Pancreas (tissue), 10 donors: ENCODE measurements around the gene DOCK4. TPM values are rescaled to one million over a fixed set of nuclear protein-coding genes. Genes with fewer than 3 reads are reported as not detected.

Source experiments
- ATAC-seq, 4 donors: fragments of 200-7000 bp; cut with Tn5 transposase; one replicate each; pipeline versions ENCODE4 v1.8.0 to v1.9.1; 2020; ENCODE audit warnings: mild to moderate bottlenecking in 4 of 4, moderate library complexity in 4 of 4
- DNase-seq, 6 donors: peaks; one replicate each; pipeline ENCODE4 v3.0.0-alpha.2; 2020
- FAIRE-seq: peaks from 2 replicates; lab custom pipeline; 2012; peaks lifted over from hg19 to GRCh38; lab: Jason Lieb, UNC
- H3K27ac ChIP-seq, 4 donors: fragments of 200-600 bp; sonication (generic); 1 replicate in 3 of 4; 2 replicates in 1 of 4; pipeline versions ENCODE4 v1.5.0 to v1.8.0; 2020
- H3K27me3 ChIP-seq, 4 donors: fragments of 200-600 bp; one replicate each; pipeline ENCODE4 v1.8.0; 2021
- H3K36me3 ChIP-seq, 3 donors: fragments of 200-600 bp; sonication (generic) in 1 of 3; one replicate each; pipeline versions ENCODE4 v1.5.0 to v1.8.0; 2020 to 2021
- H3K4me1 ChIP-seq, 3 donors: fragments of 200-600 bp; one replicate each; pipeline ENCODE4 v1.8.0; 2021
- H3K4me3 ChIP-seq, 4 donors: fragments of 200-600 bp; sonication (generic) in 2 of 4; one replicate each; pipeline versions ENCODE4 v1.5.0 to v1.8.0; 2020 to 2021
- H3K9me3 ChIP-seq, 4 donors: fragments of 200-600 bp; one replicate each; pipeline ENCODE4 v1.8.0; 2021
- WGBS, 2 donors: extraction: QIAGEN DNeasy Blood & Tissue Kit; methylation state at CpG; one replicate each; pipeline ENCODE4 v1.1.7; 2013; 5-methylcytosine and 5-hydroxymethylcytosine counted together
- intact Hi-C, 3 donors: fragments of 100-400 bp; cut with DNase I; formaldehyde crosslinking; loops; one replicate each; pipeline versions ENCODE4 v1.11.1 to v1.14.2; 2022
- polyA plus RNA-seq, 2 donors: library from polyadenylated mRNA; stranded (reverse); fragments of 200-250 nt; gene quantifications; one replicate each; pipeline ENCODE4 v1.2.3, GENCODE V29; 2013
- total RNA-seq, 6 donors: library from RNA; stranded (reverse); fragmentation: NEBNext Ultra II Directional in 4 of 6; extraction: Animal tissue kit (Norgen Biotek cat#: 25700) in 4 of 6; gene quantifications; one replicate each; pipeline versions ENCODE4 v1.2.1 to v1.2.4, GENCODE V29; 2021 to 2023
- TF ChIP-seq, protein P1 (sequence below), 4 donors: fragments of 200-600 bp; sonication (generic) in 3 of 4; IDR thresholded peaks; one replicate each; pipeline versions ENCODE4 v1.5.0 to v1.8.0; 2021; ENCODE audit warnings: antibody characterized with exemption in 4 of 4
- donor health status: healthy with polysubstance abuse.
- donor health status: DM: no; HTN: no; CAD: no; lungs with moderate emphysema.
- donor health status: DM: no; HTN: no; CAD: no.
- donor health status: control.
- donor health status: control.
- donor health status: Bipolar disorder and iron deficiency.
- donor health status: DM: yes; HTN: yes; CAD: no.
- donor health status: DM: no; HTN: no; CAD: no.
- donor health status: DM: no; HTN: no; CAD: no.
- donor health status: DM: yes; HTN: yes; CAD: no.

DOCK4 gene
- total and polyA plus RNA-seq, 8 donors, result 5.4 to 15.5 (median 6.1) TPM

DNA sequence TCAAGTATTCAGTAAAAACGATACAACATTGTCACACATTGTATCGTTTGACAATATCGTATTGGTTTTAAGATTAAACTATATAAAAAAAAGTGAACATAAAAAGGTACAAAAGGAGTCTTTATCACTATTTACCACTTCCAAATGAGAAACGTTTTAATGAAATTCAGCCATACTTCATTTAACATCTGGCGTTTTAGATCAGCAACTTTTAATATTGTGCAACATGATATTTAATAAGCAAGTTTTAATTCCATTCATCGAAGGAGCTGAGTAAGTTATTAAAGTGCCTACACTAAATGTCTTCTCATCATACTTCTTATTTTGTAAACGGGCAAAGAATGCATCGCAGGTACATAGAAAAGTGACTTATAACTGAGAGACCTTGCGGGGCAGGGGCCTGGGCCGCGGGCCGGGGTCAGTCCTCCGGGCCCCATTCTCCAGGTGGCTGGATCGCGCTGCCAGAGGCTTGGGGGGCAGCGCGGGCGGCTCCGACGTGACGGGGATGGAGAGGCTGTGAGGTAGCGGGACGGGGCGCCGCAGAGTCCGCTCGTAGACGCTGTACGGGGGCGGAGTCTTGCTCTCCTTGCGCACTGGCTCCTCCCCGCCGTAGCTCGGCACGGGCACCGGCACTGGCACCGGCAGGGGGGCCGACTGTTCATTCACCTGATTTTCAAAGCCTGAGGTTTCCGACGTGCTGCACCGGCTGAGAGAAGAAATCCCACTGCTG lies 478.1 kb downstream of the DOCK4 start:
- Histone ChIP-seq H3K4me3 (no peak overlapping the region), H3K4me1 (no peaks in the 10 kb centered on the region), H3K36me3 (no peaks in the 10 kb centered on the region), H3K27ac (no peak overlapping the region), H3K27me3 (no peaks in the 10 kb centered on the region), H3K9me3 (no peaks in the 10 kb centered on the region)
- no peak for FAIRE-seq
- peak in 1 of 6 donors; percentile 49 for DNase-seq
- intact Hi-C loops, result no loop called here
- 86 to 87% methylated on average over 40 to 41 of the region's 41 CpGs for WGBS, 2 donors
- ATAC-seq, result no peak
- TF ChIP-seq, protein P1, sequence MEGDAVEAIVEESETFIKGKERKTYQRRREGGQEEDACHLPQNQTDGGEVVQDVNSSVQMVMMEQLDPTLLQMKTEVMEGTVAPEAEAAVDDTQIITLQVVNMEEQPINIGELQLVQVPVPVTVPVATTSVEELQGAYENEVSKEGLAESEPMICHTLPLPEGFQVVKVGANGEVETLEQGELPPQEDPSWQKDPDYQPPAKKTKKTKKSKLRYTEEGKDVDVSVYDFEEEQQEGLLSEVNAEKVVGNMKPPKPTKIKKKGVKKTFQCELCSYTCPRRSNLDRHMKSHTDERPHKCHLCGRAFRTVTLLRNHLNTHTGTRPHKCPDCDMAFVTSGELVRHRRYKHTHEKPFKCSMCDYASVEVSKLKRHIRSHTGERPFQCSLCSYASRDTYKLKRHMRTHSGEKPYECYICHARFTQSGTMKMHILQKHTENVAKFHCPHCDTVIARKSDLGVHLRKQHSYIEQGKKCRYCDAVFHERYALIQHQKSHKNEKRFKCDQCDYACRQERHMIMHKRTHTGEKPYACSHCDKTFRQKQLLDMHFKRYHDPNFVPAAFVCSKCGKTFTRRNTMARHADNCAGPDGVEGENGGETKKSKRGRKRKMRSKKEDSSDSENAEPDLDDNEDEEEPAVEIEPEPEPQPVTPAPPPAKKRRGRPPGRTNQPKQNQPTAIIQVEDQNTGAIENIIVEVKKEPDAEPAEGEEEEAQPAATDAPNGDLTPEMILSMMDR (IDR thresholded peaks at IDR 0.05), result no peak

DNA sequence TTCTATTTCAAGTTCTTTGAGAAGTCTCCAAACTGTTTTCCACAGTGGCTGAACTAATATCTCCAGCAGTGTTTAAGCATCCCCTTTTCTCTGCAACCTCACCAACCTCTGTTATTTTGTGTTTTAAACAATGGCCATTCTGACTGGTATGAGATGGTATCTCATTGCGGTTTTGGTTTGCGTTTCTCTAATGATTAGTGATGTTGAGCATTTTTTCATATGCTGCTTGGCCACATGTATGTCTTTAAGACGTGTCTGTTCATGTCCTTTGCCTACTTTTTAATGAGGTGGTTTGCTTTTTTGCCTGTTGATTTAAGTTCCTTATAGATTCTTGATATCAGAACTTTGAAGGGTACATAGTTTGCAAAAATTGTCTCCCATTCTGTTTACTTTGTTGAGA lies 487.3 kb downstream of the DOCK4 start:
- FAIRE-seq, result no peak
- no peak for DNase-seq
- intact Hi-C loops, result no loop called here
- Histone ChIP-seq H3K27me3 (no peaks in the 10 kb centered on the region), H3K27ac (no peak overlapping the region), H3K4me3 (no peak overlapping the region), H3K9me3 (no peaks in the 10 kb centered on the region), H3K4me1 (no peaks in the 10 kb centered on the region), H3K36me3 (no peaks in the 10 kb centered on the region)
- ATAC-seq, result no peak
- 77 to 86% methylated on average over 3 of the region's 3 CpGs for WGBS, 2 donors
- TF ChIP-seq, protein P1 (IDR thresholded peaks at IDR 0.05), result no peak

DNA sequence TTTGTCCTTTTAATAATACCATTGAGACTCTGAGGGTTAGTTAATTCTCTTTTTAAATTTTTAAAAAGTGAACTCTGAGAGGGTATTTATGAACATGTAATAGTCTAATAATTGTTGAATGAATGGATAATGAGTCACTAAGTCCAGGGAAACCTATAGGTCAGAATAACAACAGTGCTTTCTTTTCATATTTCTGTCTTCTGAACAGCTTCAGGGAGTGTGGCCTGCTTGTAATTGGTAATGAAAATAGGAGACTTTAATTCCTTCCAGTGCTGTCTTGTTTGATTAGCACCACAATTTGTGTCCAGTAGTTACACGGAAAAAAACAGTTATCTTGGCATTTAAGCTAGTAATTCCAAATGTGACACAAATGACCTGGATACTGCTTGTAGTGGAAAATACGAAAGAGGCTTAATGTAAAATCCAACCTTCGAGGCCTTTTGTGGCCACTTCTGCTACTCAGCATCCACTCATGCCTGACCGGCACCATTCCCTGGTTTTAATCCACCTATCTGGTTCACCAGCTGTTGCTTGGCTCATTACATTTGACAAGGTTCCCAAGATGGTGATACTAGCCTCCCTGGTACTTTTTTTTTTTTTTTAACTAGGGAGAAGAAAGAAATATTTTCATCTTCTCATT lies 494.7 kb downstream of the DOCK4 start:
- FAIRE-seq, result no peak
- no peak for DNase-seq

DNA sequence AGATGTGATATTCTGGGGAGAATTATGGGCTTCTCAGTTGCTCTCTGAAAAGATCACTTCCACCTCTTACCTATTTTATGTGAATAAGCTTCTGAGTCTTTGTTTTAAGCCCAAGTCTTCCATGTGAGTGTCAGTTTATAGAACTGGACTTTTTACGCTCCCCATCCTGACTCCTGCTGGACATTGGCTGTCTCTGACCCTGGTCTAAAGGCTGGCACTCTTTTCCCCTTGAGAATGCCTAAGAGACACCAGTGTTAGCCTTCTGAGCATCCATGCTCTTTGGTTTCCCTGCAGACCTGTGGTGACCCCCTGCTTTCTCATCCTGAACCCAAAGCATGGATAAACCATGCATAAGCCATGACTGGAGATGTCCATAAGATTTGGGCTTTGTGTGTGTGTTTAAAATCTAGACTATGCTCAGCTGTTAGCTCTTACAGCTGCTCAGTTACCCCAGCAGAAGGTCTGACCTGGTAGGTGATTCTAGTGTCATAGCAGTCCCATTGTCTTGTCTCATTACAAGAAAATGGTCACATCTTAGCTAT lies 495.3 kb downstream of the DOCK4 start:
- H3K27ac ChIP-seq, result no peak overlapping the region
- no peak for FAIRE-seq
- TF ChIP-seq, protein P1 (IDR thresholded peaks at IDR 0.05), result no peak
- WGBS, 2 donors, result 91 to 93% methylated on average over 1 of the region's 1 CpG
- no peaks in the 10 kb centered on the region for H3K27me3 ChIP-seq
- no peak for DNase-seq
- intact Hi-C loops, result no loop called here
- ATAC-seq, result no peak
- H3K9me3 ChIP-seq, result no peaks in the 10 kb centered on the region
- no peak overlapping the region for H3K4me3 ChIP-seq
- H3K36me3 ChIP-seq, result no peaks in the 10 kb centered on the region
- no peaks in the 10 kb centered on the region for H3K4me1 ChIP-seq

More for the DNA sequence above, 494.7 kb downstream of the DOCK4 start:
- Histone ChIP-seq H3K4me3 (no peak overlapping the region), H3K36me3 (no peaks in the 10 kb centered on the region), H3K4me1 (no peaks in the 10 kb centered on the region), H3K9me3 (no peaks in the 10 kb centered on the region), H3K27ac (no peak overlapping the region), H3K27me3 (no peaks in the 10 kb centered on the region)
- TF ChIP-seq, protein P1 (IDR thresholded peaks at IDR 0.05), result no peak
- intact Hi-C loops, result no loop called here
- WGBS, 2 donors, result 65 to 73% methylated on average over 4 of the region's 4 CpGs
- no peak for ATAC-seq
